HG03064 (cell line): ENCODE data around the gene C10orf143.
"Not testable (repeated sequence)": the region's sequence is repeated elsewhere in the genome, so short reads cannot be mapped to it uniquely, and the experiment has no call there.

ENCODE experiments used
- ATAC-seq: cut with Tn5 transposase; IDR thresholded peaks from one replicate; pipeline ENCODE4 v1.9.1; 2021; ENCODE audit warnings: low read depth; ENCODE audit not compliant: unreplicated experiment

C10orf143 gene

DNA sequence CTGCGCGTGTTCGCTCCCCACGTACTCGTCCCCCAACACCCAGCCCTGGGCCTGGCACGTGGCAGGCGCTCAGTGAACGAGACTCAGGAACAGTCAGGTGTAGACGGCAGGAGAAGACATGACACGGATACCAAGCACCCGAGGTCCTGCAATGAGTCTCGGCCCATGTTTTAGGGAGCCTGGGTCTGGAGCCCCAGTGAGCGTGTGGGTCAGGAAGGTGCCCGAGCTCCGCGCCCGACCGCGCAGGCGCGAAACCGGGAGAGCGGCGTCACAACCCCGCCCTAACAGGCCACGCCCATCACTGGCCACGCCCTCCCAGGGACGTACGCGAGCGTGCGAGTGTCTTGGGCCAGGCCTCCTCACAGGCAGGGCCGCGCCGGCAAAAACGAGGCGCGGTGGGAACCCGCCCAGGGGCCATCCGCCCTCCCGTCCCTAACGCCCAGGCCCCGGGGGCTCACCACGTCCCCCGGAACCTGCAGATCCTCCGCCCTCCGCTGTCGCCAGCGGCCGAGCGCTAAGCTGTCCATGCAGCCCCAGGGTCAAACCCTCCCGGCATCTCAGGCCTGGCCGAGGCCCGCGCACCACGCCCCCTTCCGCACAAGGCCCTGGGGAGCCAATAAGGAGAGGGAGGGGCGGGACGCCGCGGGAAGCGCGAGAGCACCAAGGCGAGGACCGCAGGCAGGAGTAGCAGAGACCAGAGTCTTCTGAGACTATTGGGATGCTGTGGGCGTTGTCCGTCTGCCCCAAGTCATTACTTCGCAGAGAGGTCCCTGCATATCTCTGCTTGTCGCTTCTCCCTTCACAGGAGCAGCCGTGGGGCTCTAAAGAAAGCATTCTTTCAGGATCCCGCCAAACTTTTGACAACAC lies at the start of gene C10orf143:
C10orf143 (minus strand) TSS at position 585 of the 867 bp plus-strand sequence; CDS start at position 527, 58 bp downstream.
- peak; percentile 89 for ATAC-seq

DNA sequence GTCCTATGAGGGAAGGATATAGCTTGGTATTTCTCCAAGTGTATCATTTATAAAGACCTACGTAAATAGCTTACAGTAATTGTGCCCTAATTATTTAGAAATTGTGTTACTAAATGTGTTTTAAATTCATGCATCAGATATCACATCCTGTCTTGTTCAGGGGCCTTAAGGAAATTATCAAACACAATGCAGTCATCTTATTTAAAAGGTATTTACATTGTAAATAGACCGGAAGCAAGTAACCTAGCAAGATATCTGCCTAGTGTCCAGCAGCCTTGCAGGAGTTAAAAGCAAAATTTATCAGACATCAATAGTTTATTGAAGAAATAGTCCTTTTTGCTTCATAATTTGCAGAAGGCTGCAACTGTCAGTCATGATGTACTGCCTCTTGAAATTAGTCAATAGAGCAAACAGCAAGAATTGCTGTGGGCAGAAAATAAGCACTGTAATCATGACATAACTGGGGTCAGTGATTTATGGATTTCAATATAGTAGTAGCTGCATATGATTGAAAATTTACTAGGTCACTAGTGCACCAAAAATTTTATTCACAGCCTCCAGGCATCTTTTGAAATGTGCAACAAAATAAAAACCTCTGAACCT lies 48.7 kb upstream of the C10orf143 start:
- no peak for ATAC-seq

DNA sequence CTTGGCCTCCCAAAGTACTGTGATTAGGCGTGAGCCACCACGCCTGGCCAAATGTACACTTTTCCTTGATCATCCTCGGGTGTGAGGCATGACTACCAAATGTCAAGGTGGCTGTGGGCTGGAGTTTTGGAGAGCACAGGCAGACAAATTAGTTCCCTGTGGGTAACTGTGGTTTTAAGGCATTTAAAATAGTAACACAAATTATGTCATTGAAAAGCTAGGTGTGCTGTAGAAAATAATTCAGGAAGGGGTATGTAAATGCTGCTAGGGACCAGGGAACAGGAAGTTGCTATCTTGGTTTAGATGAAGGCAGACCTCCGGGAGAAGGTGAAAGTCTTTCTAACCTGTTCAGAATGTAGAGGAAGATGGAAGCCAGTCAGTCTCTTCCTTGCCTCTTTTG lies 35.4 kb upstream of the C10orf143 start:
- no peak for ATAC-seq

DNA sequence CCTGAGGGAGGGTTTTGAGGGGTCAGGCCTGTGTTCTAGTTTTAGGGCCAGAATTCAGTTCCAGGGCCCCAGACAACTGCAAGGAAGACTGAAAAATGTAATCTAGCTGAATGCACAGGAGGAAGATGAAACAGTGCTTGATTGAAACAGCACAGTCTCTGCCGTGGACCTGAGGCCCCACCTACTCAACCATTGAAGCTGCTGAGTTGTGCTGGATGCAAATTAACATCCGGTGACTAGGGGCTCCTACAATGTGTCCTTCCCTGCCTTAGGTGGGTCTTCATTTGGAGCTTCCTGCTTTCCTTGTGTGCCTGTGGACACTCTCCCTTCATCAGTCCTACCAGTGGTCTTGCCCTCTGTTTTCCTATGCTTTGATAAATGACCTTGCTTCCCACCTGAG lies 31.2 kb upstream of the C10orf143 start:
- peak; percentile 77 for ATAC-seq

DNA sequence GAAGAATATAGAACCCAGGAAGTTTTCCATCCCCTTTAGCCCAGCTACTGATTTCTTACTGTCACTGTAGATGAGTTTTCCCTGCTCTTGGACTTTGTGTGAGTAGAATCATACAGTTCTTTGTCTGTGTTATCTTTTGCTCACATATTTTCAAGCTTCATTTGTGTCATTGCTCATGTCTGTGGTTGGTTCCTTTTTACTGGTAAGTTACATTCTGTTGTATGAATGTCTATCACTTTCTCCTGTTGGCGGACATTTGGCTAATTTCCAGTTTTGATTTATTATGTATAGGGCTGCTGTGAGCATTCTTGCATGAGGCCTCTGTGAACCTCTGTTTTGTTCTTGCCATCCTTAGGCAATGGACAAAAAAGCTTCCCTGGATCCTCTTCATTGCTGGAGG lies 30.8 kb upstream of the C10orf143 start:
- ATAC-seq, result peak; percentile 41

DNA sequence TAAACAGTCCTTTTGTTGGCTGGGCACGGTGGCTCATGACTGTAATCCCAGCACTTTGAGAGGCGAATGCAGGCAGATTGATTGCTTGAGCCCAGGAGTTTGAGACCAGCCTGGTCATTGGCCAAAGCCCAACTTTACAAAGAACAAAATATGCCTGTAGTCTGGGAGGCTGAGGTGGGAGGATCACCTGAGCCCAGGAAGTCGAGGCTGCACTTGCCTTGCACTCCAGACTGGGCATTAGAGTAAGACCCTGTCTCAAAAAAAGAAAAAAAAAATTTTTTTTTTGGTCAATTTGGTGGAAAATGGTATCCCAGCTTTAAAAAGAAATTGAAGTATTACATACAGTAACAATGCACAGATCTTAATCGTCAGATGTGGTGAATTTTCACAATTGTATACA lies 30.4 kb upstream of the C10orf143 start:
- no peak for ATAC-seq

DNA sequence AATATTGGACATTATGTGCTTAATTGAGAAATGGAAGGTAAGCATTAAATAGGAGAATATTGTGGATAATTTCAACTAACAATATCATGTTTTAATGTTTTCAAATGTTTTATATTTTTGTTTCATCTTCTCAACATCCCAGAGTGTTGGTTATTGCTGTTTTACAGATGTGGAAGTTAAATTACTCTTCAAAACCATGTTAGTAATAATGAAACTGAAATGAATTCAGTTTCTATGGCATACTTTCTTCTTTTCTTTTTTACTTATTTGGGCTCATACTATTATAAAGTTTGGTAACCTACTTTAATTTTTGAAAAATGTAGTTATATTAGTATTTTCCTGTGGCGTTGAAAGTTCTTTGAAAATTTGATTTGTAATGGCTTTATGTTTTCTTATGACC lies 29.8 kb upstream of the C10orf143 start:
- ATAC-seq, result no peak

DNA sequence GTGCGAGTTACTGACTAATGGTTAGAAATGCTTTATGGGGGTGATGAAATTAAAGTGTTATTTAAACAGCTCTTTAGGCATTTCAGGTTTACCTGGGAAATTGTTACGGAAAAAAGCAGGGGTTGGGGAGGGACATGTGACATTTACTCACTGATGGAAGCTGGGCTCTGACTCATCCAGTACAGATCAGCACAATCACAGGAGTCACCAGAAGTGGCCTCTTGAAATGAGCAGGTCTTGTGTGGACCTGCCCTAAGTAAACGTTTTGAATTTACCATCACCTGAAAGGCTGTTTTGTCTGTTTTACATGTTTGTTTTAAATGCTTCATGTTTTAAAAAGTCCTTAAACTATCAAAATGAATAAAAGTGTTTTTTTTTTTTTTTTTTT lies 27.8 kb upstream of the C10orf143 start:
- ATAC-seq, result no peak

DNA sequence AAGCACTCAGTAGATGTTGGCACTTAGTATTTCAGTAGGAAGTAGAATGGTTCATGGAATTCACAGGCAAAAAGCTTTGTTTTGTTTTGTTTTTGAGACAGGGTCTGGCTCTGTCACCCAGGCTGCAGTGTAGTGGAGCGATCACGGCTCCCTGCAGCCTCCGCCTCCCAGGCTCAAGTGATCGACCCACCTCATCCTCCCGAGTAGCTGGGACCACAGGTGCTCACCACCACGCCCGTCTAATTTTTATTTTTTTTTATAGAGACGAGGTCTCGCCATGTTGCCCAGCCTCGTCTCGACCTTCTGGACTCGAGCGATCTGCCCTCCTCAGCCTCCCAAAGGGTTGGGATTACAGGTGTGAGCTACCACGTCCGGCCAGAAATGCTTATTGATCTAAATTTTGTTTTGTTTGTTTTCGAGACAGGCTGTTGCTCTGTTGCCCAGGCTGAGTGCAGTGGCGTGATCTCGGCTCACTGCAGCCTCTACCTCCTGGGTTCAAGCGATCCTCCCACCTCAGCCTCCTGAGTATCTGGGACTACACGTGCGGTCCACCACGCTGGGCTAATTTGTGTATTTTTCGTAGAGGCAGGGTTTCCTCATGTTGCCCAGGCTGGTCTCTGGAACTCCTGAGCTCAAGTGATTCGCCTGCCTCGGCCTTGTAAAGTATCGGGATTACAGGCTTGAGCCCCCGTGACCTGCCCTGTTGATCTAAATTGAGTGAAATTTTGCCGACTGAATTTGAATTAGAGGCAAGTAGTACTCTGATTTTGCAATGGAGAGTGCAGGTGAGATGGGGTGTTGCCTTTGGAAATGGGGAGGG lies 27.2 kb upstream of the C10orf143 start:
- no peak for ATAC-seq

DNA sequence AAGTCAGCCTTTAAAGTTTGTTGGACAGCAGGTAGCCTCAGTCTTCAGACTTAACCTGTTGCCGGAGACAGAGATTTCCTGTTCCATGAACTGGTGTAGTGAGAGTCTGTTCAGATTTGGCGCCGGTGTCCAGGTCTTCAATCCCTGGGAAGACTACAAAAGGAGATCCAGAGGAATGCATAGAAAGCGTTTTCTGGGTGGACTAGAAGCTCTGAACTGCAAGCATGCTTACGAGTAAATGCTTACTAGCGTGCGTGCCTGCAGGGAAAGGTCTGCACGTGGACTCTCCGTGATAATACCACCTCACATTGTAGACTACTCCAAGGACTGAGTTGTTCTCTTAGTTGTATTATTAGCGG lies 26.4 kb upstream of the C10orf143 start:
- ATAC-seq, result no peak

DNA sequence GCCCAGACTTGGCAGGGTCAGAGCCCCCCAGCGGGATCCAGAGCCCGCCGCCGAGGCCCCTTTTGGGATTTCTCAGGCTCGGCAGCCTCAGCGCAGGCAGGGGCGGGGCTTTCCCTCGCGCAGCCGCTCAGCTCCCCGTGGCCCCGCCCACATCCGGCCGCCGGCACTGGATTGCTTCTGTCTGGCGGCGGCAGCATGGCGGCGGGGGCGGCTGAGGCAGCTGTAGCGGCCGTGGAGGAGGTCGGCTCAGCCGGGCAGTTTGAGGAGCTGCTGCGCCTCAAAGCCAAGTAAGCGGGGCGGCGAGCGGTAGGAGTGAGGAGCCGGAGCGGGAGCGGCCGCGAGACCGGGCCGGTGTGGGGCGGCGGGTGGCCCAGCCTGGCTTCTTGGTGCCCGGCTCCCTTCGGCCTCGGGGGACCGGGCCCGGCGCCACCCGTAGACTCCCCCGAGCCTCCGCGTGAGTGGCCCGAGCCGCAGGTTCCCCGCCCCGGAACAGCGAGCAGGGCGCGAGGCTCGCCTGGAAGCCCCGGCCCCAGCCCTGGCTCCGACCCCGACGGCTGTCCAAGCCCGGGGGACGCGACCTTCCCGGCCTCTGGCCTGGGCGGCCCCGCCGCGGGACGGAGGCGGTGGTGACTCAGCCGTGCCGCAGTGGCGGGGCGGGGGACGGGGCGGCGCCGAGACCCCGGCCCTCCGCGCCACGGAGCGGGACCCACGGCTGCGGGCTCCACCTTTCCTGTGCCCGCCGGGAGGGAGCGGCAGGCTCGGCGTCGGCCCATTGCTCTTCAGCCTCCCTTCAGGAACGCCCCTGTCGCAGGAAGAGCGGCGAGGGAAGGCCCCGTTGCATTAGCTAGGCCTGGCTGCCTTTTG lies 25.8 kb upstream of the C10orf143 start, which contains the start of gene GLRX3:
GLRX3 (plus strand) TSS at position 166 of the 864 bp plus-strand sequence; CDS start at position 196, 30 bp downstream.
- ATAC-seq, result peak; percentile 87

DNA sequence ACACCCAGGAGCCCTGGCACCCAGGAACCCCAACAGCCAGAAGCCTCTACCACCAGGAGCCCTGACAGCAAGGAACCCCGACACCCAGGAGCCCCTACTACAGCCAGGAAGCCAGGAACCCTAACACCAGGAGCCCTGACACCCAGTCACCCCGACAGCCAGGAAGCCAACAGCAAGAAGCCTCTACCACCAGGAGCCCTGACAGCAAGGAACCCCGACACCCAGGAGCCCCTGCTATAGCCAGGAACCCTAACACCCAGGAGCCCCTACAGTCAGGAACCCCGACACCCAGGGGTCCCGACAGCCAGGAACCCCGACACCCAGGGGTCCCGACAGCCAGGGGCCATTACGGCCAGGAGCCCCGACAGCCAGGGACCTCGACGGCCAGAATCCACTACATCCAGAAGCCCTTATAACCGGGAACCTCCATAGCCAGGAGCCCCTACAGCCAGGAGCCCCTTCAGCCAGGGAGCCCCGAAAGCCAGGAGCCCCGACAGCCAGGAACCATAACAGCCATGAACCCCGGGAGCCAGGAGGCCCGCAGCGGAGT lies 25.1 kb upstream of the C10orf143 start:
- peak; percentile 11 for ATAC-seq

DNA sequence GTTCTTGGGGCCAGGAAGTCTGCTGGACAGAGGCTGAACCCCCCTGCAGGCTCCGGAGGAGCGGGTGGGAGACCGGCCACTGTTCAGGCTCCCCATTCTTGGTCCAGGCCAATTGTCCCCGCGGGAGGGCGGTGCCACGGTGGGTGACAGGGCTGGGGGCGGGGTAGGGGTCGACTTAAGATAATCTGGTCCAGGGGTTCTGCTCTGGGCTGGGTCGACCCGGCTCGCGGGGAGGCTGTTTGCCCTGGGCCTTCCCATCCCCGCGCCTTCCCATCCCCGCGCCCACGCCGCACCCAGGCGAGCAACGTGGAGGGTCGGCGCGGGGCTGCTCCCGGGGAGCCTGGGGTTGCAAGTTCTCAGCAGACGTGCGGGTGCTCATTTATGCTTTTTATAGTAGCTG lies 18.3 kb upstream of the C10orf143 start:
- no peak for ATAC-seq

DNA sequence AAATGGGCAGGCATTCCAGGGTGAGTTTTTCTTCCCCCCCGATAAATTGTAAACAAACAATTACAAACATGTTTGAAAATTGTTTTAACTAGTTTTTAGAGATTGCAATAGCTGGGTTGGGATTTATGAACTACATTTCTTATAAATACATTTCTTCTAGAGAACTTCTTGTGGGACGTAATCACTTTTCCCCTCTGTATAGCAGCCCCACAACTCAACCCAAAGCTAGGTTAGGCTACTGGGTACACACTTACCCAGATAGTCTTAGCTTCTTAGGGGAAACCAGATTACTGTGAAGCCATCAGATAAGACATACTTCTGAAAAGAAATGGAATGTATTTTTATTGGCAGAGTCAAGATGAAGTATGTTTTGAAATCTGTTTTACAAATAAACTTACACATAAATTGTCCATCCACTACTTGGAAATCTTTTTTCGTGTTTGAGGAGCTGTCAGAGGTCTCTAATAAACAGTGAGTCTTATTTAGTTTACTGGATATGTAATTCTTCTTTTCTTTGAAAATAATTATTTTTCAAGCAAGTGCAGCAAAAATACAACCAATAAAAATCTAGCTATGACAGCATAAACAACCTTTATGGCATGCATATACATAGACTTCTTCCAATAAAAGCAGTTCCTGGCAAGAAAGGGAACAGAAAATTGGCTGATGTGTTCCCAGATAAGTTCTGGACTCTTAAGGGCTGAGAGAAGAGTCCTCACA lies 17.6 kb upstream of the C10orf143 start:
- no peak for ATAC-seq

DNA sequence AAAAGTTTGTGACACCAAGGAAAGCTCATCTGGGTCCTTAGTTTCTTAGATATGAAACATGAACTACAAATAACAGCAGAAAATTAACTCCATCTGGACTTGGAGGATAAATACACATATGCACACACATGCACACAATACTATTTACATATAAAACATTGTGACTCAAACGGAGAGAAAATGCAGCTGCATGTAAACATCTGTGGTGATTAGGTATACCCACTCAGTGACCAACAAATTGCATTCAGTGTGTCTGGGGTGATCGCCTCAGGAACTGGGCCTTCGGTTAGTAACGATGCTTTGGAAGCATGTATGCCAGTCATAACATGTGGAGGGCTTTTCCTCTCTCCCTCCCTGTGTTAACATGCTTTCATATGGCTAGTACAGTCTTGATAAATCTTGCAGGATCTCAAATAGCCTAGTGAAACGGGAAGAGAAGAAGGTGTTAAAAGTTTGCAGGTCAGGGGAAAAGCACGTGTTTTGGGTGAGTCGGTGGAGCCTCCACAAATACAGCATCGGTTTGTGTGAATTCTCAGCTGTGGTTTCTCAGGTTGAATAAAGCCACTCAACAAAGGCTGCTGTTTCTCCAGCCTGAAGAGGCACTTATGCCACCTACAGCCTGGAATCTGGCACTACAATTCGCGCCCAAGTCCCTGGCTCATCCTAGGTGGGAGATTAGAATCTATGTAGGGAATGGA lies 16.9 kb upstream of the C10orf143 start:
- ATAC-seq, result peak; percentile 93

DNA sequence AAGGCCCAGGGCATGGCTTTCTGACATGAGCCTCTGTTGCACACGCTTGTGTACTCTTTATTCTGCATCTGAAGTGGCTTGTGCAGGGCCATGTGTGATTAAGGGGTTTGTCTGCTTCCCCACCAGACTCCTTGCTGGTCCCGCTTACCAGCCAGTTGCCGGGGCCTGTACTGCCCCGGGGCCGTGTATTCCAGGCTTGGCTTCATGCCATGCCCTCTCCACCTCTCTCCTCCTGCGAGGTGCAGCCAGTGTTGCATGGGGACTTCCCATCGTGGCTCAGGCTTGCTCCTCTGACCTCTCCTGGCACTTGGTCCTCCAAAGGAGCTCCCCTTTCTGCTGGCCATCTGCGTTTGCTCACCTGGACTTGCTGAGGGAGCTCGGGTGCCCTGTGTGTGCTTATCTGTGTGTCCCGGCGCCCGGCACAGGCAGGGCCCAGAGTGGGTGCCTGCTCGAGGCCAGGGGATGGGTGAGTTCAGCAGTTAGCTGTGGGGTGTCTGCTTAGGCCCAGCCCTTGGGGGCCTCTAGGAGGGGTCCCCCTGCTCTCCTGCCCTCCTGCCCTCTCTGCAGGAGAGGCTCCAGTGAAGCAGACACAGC lies 11.0 kb upstream of the C10orf143 start:
- no peak for ATAC-seq

DNA sequence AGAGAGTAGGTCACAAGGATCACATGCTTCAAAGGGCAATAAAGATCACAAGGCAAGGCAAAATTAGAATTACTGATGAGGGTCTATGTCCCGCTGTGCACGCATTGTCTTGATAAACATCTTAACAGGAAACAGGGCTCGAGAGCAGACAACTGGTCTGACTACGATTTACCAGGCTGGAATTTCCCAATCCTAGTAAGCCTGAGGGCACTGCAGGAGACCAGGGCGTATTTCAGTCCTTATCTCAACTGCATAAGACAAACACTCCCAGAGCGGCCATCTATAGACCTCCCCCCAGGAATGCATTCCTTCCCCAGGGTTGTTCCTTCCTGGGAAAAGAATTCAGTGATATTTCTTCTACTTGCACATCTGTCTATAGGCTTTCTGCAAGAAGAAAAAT lies 6.9 kb upstream of the C10orf143 start:
- not testable (repeated sequence) for ATAC-seq

DNA sequence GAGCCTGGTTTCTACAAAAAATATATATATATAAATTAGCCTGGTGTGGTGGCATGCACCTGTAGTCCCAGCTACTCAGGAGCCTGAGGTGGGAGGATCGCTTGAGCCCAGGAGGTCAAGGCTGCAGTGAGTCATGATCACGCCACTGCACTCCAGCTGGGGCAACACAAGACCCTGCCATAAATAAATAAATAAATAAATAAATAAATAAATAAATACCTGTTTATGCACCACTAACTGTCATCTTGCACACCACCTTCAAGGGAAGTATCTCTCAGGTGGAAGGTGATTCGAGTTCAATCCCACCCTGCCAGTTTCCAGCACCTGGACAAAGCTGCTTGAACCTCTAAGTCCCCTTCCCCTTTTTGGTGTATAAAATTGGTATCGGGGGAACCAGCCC lies 6.3 kb upstream of the C10orf143 start:
- ATAC-seq, result not testable (repeated sequence)
